Ishikawa (cell line): ENCODE results near the gene GPR21.

Source experiments
- CEBPB ChIP-seq: IDR thresholded peaks from 2 replicates; pipeline ENCODE4 v1.6.1; 2012
- CREB1 ChIP-seq: IDR thresholded peaks from 2 replicates; pipeline ENCODE4 v1.6.1; 2012; ENCODE audit warnings: low read depth
- EGR1 ChIP-seq: IDR thresholded peaks from 2 replicates; pipeline ENCODE4 v1.6.1; 2012
- EP300 ChIP-seq: IDR thresholded peaks from 2 replicates; pipeline ENCODE4 v1.6.1; 2012; ENCODE audit warnings: borderline replicate concordance
- FOXM1 ChIP-seq: IDR thresholded peaks from 2 replicates; pipeline ENCODE4 v1.6.1; 2012; ENCODE audit warnings: low read depth, borderline replicate concordance
- MAX ChIP-seq: IDR thresholded peaks from 2 replicates; pipeline ENCODE4 v1.6.1; 2012
- NFIC ChIP-seq: IDR thresholded peaks from 2 replicates; pipeline ENCODE4 v1.6.1; 2012
- RAD21 ChIP-seq: IDR thresholded peaks from 2 replicates; pipeline ENCODE4 v1.6.1; 2012; ENCODE audit warnings: low read depth
- REST ChIP-seq: IDR thresholded peaks from 2 replicates; pipeline ENCODE4 v1.6.1; 2012; ENCODE audit warnings: low read depth, mild to moderate bottlenecking
- TAF1 ChIP-seq: IDR thresholded peaks from 2 replicates; pipeline ENCODE4 v1.6.1; 2012; ENCODE audit warnings: low read depth, mild to moderate bottlenecking
- TCF12 ChIP-seq: IDR thresholded peaks from 2 replicates; pipeline ENCODE4 v1.6.1; 2012; ENCODE audit warnings: low read depth
- TEAD4 ChIP-seq: IDR thresholded peaks from 2 replicates; pipeline ENCODE4 v1.6.1; 2012
- YY1 ChIP-seq: IDR thresholded peaks from 2 replicates; pipeline ENCODE4 v1.6.1; 2012; ENCODE audit warnings: low read depth
- ZBTB7A ChIP-seq: IDR thresholded peaks from 2 replicates; pipeline ENCODE4 v1.6.1; 2012; ENCODE audit warnings: low read depth
- TF ChIP-seq, protein P1 (sequence below): IDR thresholded peaks from 2 replicates; pipeline ENCODE4 v1.6.1; 2012

Gene GPR21

DNA sequence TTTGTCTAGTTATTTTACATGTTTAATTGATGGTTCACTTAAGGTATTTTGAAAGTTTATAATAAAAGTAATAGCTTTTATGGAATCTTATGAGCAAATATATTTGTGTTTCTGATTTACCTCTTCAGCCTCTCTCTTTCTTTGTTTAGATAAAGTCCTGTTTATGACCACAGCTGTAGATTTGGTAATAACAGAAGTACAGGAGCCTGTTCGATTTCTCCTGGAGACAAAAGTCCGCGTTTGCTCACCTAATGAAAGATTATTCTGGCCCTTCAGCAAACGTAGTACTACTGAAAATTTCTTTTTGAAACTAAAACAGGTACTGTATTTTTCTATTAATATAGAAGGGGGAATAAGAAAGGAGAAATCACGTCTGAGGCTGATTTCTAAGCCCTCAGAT is 35.0 kb upstream of the GPR21 start:
- TF ChIP-seq CREB1 (no peak), CEBPB (no peak), TEAD4 (no peak), RAD21 (no peak), EP300 (no peak), TCF12 (no peak), EGR1 (no peak), FOXM1 (no peak)
- TF ChIP-seq, protein P1, sequence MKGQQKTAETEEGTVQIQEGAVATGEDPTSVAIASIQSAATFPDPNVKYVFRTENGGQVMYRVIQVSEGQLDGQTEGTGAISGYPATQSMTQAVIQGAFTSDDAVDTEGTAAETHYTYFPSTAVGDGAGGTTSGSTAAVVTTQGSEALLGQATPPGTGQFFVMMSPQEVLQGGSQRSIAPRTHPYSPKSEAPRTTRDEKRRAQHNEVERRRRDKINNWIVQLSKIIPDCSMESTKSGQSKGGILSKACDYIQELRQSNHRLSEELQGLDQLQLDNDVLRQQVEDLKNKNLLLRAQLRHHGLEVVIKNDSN = no peak

DNA sequence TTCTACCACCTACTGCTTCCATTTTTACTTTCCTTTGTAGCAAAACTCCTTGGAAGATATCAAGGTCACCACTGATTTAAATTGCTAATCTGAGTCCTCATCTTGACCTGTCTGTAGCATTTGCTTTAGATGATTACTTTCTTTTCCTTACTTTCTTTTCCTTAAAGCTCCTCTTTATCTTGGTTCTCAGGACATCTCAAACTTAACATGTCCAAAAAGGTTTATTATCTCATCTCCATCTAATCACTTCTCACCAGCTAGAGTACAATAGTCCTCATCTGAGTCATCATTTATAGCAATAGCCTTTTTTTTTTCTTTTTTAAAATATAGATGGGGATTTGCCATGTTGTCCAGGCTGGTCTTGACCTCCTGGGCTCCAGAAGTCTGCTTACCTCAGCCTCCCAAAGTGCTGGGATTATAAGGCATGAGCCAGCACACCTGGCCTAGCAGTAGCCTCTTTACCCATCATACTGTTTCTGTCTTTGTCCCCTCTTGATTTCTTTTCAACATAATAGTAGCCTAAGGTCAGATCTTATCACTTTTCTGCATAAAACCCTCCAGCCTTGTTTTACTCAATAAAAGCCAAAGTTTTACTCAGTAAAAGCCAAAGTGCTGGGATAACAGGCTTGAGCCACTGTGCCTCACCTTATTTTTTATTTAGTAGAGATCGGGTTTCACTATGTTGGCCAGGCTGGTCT is 32.9 kb upstream of the GPR21 start:
- TF ChIP-seq CREB1 (no peak), NFIC (no peak)

- no peak for TF ChIP-seq REST
- TF ChIP-seq NFIC = no peak
- no peak for TF ChIP-seq CEBPB
- no peak for TF ChIP-seq CREB1
- TF ChIP-seq YY1 = no peak
- TF ChIP-seq RAD21 = no peak
- TF ChIP-seq, protein P1 = no peak
- no peak for TF ChIP-seq TCF12
- TF ChIP-seq FOXM1 = no peak
- TF ChIP-seq TAF1 = no peak
- no peak for TF ChIP-seq MAX
Measured at GRCh38 chr9:123002754-123003153, 30.7 kb upstream of the GPR21 start.

DNA sequence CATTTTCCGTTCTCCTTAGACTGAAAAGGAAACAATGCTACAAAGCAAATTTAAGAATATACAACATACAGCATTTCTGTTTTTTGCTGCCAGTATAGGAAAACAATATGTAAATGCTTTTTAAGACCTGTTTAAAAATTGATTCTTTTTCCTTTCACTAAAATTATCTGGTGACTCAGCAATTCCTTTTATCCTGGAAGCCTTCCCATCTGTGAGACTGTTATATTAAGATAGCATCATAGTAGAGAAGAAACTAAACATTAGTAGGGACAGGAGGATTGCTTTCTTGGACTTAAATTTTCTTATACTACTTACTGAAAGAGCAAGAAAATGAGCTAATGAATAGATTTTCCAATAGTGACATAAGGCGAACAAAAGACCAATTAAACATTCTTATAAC is 30.0 kb upstream of the GPR21 start:
- TF ChIP-seq TAF1 = no peak
- no peak for TF ChIP-seq FOXM1
- TF ChIP-seq TCF12 = no peak
- no peak for TF ChIP-seq TEAD4
- TF ChIP-seq REST = no peak
- TF ChIP-seq EP300 = no peak
- TF ChIP-seq RAD21 = no peak
- no peak for TF ChIP-seq ZBTB7A
- TF ChIP-seq CEBPB = no peak
- no peak for TF ChIP-seq EGR1
- no peak for TF ChIP-seq MAX
- TF ChIP-seq NFIC = no peak
- TF ChIP-seq CREB1 = no peak

GRCh38 chr9:123005964-123006363 is 27.5 kb upstream of the GPR21 start:
- TF ChIP-seq MAX (no peak), TAF1 (no peak), TCF12 (no peak), FOXM1 (no peak), REST (no peak), CEBPB (no peak), EP300 (no peak), ZBTB7A (no peak), TEAD4 (no peak), CREB1 (no peak), YY1 (no peak), NFIC (no peak)
- TF ChIP-seq, protein P1 = no peak
